Transverse colon (tissue), 4 donors: ENCODE data around the gene CLSTN1.

Experiments
- CTCF ChIP-seq, 5 experiments: fragments of 200-600 bp in 3 of 5; fragments of 450-650 bp in 2 of 5; sonication (generic) in 3 of 5; IDR thresholded peaks; 1 replicate in 2 of 5; 2 replicates in 3 of 5; pipeline ENCODE4 v1.5.1; 2016 to 2017; ENCODE audit warnings: antibody characterized with exemption in 5 of 5, inconsistent platforms in 3 of 5, mild to moderate bottlenecking in 2 of 5, moderate library complexity in 1 of 5
- EP300 ChIP-seq: sonication (generic); formaldehyde crosslinking; IDR thresholded peaks from one replicate; pipeline ENCODE4 v1.6.1; 2017; ENCODE audit warnings: antibody characterized with exemption, low read depth
- POLR2AphosphoS5 ChIP-seq, 3 donors: sonication (generic); formaldehyde crosslinking; IDR thresholded peaks; one replicate each; pipeline ENCODE4 v1.6.1; 2016; ENCODE audit warnings: antibody characterized with exemption in 3 of 3

DNA sequence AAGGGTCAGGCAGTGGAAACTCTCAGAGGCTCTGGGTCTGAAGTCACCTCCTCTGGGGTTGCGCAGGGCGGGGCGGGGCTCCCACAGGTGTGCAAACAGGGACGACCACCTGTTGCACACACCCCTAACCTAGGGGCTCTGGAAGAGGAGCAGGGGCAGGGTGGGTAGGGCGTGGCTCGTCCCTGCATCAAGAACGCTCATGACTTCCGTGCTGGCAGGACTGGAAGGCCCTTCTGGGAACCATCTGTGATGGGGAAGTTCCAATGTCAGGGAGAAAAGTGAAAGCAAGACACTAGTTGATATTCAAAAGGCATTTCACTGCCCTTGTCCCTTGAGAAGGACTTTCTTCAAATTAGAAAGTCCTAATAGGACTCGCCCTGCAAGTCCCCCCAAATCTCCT lies 22.1 kb upstream of the CLSTN1 start:
- no peak for TF ChIP-seq CTCF (IDR thresholded peaks at IDR 0.05)
- no peak for TF ChIP-seq EP300
- TF ChIP-seq POLR2AphosphoS5 (IDR thresholded peaks at IDR 0.05) = no peak
